ENCODE measurements around the gene CRTAP. TPM values are rescaled to one million over a fixed set of nuclear protein-coding genes. Genes with fewer than 3 reads are reported as not detected.

Gene CRTAP
- total and polyA plus RNA-seq, 3 experiments from 2014 or later = 49.5 to 84.0 (median 50.3) TPM

DNA sequence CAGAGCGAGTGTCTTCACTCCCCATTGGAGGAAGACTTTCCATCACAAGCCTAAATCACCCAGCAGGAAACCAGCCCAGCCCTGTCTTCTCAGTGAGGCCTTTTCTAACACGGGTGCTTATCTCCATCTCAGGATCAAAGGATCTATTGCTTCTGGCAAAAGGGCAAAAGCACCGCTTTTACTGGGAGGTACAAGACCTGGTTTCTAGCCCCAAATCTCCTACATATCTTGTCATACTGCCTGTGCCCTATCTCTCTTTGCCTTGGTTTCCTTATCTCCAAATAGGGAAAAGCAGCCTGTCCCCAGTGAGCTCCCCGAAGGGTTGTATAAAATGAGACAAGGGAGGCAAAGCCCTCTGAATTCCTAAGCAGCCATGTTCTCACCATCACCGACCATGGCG, 22.1 kb upstream of the CRTAP start:
- Mint-ChIP-seq H3K4me1 (peaks cover 73 to 89% (median 88%) of the 10 kb centered on the region in 3 donors), H3K36me3 (peaks cover 0 to 35% (median 14%) of the 10 kb centered on the region in 3 donors), H3K27me3 (no peaks in the 10 kb centered on the region), H3K9me3 (no peaks in the 10 kb centered on the region), H3K4me3 (peak overlapping the region in 2 of 7 donors; percentile 23 to 34), H3K27ac (peak overlapping the region; percentile 18 to 96 (median 48))
- Histone ChIP-seq H3K27ac (ENCODE audit: low read depth, low read length) (no peak overlapping the region), H3K9me3 (ENCODE audit: low read length) (no peaks in the 10 kb centered on the region), H3K4me3 (ENCODE audit: low read length) (no peak overlapping the region), H3K36me3 (ENCODE audit: insufficient read depth, low read length) (no peaks in the 10 kb centered on the region), H3K4me1 (ENCODE audit: insufficient read depth, low read length) (peaks cover 42% of the 10 kb centered on the region), H3K27me3 (ENCODE audit: insufficient read depth, low read length, poor library complexity, severe bottlenecking) (no peaks in the 10 kb centered on the region)
- DNase-seq = no peak
- CTCF ChIA-PET = no interaction called here
- POLR2A ChIA-PET = interaction anchor here (1.9 kb wide), 1 partner anchor 22 kb away, joined by 6 read pairs; the partner anchor contains the start of gene CRTAP

DNA sequence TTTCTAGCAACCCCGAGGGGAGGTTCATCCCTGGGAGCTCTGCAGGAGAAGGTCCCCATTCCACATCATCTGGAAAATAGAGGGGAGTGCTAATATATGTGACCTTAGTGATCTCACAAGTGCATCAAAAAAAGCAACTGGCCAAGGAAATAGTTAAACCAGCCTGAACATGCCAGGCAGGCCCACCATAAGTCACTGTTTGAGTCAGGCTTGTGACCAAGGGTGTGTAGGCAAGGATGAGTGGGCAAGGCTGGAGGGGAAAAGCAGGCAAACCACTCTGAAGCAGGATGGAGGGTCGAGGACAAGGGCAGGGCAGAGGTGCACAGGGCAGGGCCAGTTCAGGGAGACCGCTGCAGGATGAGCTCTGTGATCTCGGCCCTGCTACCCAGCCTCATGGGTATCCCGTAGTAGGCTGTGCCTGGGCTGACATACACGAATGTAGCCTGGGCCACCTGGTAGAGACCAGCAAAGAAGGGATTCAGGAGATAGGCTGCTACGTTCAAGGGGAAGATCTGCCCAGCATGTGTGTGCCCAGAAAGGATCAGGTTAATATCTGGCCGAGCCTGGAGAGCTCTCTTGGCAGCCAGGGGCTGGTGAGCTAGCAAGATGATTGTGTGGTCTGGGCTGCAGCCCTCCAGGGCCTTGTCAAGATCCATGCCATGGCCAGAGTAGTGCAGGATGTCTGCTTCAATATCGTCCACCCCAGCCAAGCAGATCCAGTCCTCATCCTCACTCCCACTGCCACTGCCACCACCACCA, 21.1 kb upstream of the CRTAP start:
- peak overlapping the region; percentile 18 to 96 (median 64) for H3K27ac Mint-ChIP-seq
- peak overlapping the region in 2 of 7 donors; percentile 18 to 48 for H3K4me3 Mint-ChIP-seq
- H3K36me3 ChIP-seq (ENCODE audit: insufficient read depth, low read length) = no peaks in the 10 kb centered on the region
- no peaks in the 10 kb centered on the region for H3K9me3 ChIP-seq (ENCODE audit: low read length)
- H3K4me3 ChIP-seq (ENCODE audit: low read length) = no peak overlapping the region
- peaks cover 0 to 37% (median 14%) of the 10 kb centered on the region in 3 donors for H3K36me3 Mint-ChIP-seq
- no peak for DNase-seq
- H3K27me3 Mint-ChIP-seq = no peaks in the 10 kb centered on the region
- no peaks in the 10 kb centered on the region for H3K9me3 Mint-ChIP-seq
- CTCF ChIA-PET = interaction anchor here (1.2 to 1.8 kb wide), 2 partner anchors 17 to 21 kb away, joined by 3 read pairs; no protein-coding TSS in a partner anchor
- no peaks in the 10 kb centered on the region for H3K27me3 ChIP-seq (ENCODE audit: insufficient read depth, low read length, poor library complexity, severe bottlenecking)
- peaks cover 71 to 84% (median 81%) of the 10 kb centered on the region in 3 donors for H3K4me1 Mint-ChIP-seq
- POLR2A ChIA-PET = no interaction called here
- peaks cover 45% of the 10 kb centered on the region for H3K4me1 ChIP-seq (ENCODE audit: insufficient read depth, low read length)
- no peak overlapping the region for H3K27ac ChIP-seq (ENCODE audit: low read depth, low read length)

DNA sequence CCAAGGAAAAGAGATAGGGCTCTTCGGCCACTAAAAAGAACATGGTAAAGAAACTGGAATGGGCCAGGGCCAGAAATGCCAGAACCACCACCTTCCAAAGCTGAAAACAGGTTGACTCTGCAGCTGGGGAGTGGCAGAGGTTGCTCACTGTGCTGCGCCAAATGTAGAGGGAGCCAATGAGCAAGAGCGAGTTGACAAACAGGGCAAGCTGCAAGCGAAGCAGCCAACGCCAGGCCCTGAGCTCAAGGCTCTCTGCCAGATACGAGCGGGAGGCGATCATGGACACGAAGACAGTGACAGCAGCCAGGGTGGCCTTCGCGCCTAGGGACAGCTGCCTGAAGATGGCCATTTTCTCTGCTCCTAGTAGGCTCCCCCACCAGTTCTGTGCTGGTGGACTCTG, 20.0 kb upstream of the CRTAP start:
- Mint-ChIP-seq H3K36me3 (peaks cover 0 to 37% (median 12%) of the 10 kb centered on the region in 3 donors), H3K27me3 (no peaks in the 10 kb centered on the region), H3K4me1 (peaks cover 60 to 72% (median 69%) of the 10 kb centered on the region in 3 donors), H3K4me3 (peak overlapping the region in 2 of 7 donors; percentile 33 to 60), H3K27ac (peak overlapping the region in 3 of 8 donors; percentile 1 to 71 (median 55)), H3K9me3 (no peaks in the 10 kb centered on the region)
- POLR2A ChIA-PET = no interaction called here
- H3K4me1 ChIP-seq (ENCODE audit: insufficient read depth, low read length) = peaks cover 34% of the 10 kb centered on the region
- H3K27ac ChIP-seq (ENCODE audit: low read depth, low read length) = no peak overlapping the region
- H3K27me3 ChIP-seq (ENCODE audit: insufficient read depth, low read length, poor library complexity, severe bottlenecking) = no peaks in the 10 kb centered on the region
- H3K9me3 ChIP-seq (ENCODE audit: low read length) = no peaks in the 10 kb centered on the region
- CTCF ChIA-PET = interaction anchor here (1.1 to 1.8 kb wide), 3 partner anchors 18 to 22 kb away, joined by 3 to 9 read pairs (median 3); no protein-coding TSS in a partner anchor
- no peak overlapping the region for H3K4me3 ChIP-seq (ENCODE audit: low read length)
- H3K36me3 ChIP-seq (ENCODE audit: insufficient read depth, low read length) = no peaks in the 10 kb centered on the region
- DNase-seq = no peak

DNA sequence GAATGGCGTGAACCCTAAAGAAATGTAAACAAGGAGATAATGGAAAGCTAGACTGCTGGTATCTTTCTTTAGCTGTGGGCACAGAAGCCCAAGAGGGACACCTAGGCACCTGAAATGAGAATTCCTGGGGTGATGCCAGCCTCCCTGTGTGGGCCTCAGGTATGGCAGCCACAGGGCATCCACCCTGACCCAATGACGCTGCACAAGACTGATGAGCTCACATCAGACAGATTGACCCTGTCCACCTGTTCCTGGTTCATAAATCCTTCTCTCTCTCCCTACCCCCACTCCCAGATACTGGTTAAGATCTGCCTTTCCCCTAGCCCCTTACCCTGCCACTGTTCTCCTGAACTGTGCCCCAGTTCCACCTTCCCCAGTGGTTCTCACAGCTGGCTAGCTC, 18.4 kb upstream of the CRTAP start:
- CTCF ChIA-PET = interaction anchor here (1.2 to 2.0 kb wide), 2 partner anchors 21 to 32 kb away, joined by 3 to 9 read pairs; no protein-coding TSS in a partner anchor

DNA sequence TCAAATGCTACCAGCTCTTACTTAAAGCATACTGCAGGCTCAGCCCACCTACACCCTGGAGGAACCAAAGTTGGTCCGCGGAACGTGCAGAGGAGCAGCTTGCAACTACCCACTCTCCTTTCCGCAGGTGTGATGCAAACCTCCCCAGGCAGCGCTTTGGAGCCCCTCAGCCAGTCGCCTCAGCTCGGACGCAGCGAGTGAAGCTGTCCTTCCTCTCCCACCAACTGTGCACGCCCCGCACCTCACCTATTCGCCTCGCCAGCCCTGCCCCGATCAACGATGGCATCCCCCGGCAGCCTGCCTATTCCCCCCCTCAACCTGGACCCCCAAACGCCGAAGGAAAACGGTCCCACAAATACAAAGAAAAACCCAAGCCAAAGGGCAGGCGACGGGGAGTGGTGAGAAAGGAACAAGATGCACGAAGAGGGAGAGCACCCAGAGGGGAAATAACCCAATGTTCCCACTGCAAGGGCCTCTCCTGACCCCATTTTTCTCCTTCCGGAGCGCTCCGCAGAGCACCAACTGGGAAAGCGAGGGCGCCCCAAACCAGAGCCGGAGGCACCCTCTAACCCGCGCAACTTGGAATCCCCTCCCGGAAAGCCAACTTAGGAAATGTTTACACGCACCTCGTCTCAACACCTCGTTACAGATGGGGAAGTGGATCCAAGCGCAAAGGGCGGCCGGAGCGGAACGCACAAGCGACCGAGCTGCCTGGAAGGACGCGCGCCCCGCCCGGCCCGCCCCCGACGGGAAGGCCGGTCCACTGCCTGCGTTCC, 17.5 kb upstream of the CRTAP start:
- ChIA-PET POLR2A (no interaction called here), CTCF (interaction anchor here (1.2 to 2.0 kb wide), 2 partner anchors 21 to 33 kb away, joined by 3 to 9 read pairs; no protein-coding TSS in a partner anchor)
- H3K27ac ChIP-seq (ENCODE audit: low read depth, low read length) = peak overlapping the region; percentile 92
- H3K9me3 Mint-ChIP-seq = no peaks in the 10 kb centered on the region
- H3K9me3 ChIP-seq (ENCODE audit: low read length) = no peaks in the 10 kb centered on the region
- H3K27ac Mint-ChIP-seq = peak overlapping the region; percentile 78 to 96 (median 90)
- peak; percentile 22 to 63 (median 46) for DNase-seq
- H3K4me1 Mint-ChIP-seq = peaks cover 37 to 48% (median 45%) of the 10 kb centered on the region in 3 donors
- H3K4me3 ChIP-seq (ENCODE audit: low read length) = peak overlapping the region; percentile 93
- peaks cover 24% of the 10 kb centered on the region for H3K4me1 ChIP-seq (ENCODE audit: insufficient read depth, low read length)
- H3K4me3 Mint-ChIP-seq = peak overlapping the region; percentile 94 to 100 (median 98)
- H3K27me3 ChIP-seq (ENCODE audit: insufficient read depth, low read length, poor library complexity, severe bottlenecking) = no peaks in the 10 kb centered on the region
- peaks cover 0 to 36% (median 6%) of the 10 kb centered on the region in 3 donors for H3K36me3 Mint-ChIP-seq
- no peaks in the 10 kb centered on the region for H3K36me3 ChIP-seq (ENCODE audit: insufficient read depth, low read length)
- H3K27me3 Mint-ChIP-seq = no peaks in the 10 kb centered on the region

More for the DNA sequence above, 18.4 kb upstream of the CRTAP start:
- no peak for DNase-seq
- peak overlapping the region; percentile 93 for H3K4me3 ChIP-seq (ENCODE audit: low read length)
- Mint-ChIP-seq H3K4me3 (peak overlapping the region; percentile 94 to 100 (median 98)), H3K9me3 (no peaks in the 10 kb centered on the region), H3K27ac (peak overlapping the region; percentile 78 to 96 (median 90)), H3K4me1 (peaks cover 44 to 57% (median 53%) of the 10 kb centered on the region in 3 donors), H3K36me3 (peaks cover 0 to 37% (median 12%) of the 10 kb centered on the region in 3 donors), H3K27me3 (no peaks in the 10 kb centered on the region)
- H3K9me3 ChIP-seq (ENCODE audit: low read length) = no peaks in the 10 kb centered on the region
- POLR2A ChIA-PET = interaction anchor here (0.5 to 0.6 kb wide), 2 partner anchors 12 to 346 kb away, joined by 4 read pairs; no protein-coding TSS in a partner anchor
- no peaks in the 10 kb centered on the region for H3K27me3 ChIP-seq (ENCODE audit: insufficient read depth, low read length, poor library complexity, severe bottlenecking)
- no peaks in the 10 kb centered on the region for H3K36me3 ChIP-seq (ENCODE audit: insufficient read depth, low read length)
- H3K27ac ChIP-seq (ENCODE audit: low read depth, low read length) = peak overlapping the region; percentile 92
- peaks cover 27% of the 10 kb centered on the region for H3K4me1 ChIP-seq (ENCODE audit: insufficient read depth, low read length)

DNA sequence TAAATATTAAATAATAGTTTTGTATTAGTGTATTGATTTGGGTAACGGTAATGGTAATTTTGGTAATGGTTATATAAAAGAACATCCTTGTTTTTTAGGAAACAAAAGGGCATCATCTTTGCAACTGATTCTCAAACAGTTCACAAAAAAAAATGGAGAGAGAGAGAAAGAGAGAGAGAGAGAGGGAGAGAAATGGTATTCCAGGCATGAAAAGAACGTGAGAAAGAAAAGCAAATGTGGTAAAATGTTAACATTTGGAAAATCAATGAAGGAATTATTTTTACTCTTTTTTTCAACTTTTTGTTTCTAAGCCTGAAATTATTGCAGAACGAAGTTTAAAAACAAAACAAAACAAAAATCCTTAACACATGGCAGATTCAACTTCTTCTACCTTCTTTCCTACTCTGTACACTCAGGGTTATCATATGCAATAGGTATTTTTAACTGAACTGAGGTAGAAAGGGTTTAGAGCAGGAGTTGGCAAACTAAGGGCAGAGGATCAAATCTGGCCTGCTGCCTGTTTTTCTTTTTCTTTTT, 14.6 kb upstream of the CRTAP start:
- no peaks in the 10 kb centered on the region for H3K9me3 Mint-ChIP-seq
- Histone ChIP-seq H3K4me1 (ENCODE audit: insufficient read depth, low read length) (peaks cover 12% of the 10 kb centered on the region), H3K36me3 (ENCODE audit: insufficient read depth, low read length) (no peaks in the 10 kb centered on the region), H3K4me3 (ENCODE audit: low read length) (no peak overlapping the region), H3K9me3 (ENCODE audit: low read length) (no peaks in the 10 kb centered on the region), H3K27me3 (ENCODE audit: insufficient read depth, low read length, poor library complexity, severe bottlenecking) (no peaks in the 10 kb centered on the region), H3K27ac (ENCODE audit: low read depth, low read length) (no peak overlapping the region)
- H3K4me1 Mint-ChIP-seq = peaks cover 15 to 20% (median 18%) of the 10 kb centered on the region in 3 donors
- no peak overlapping the region for H3K4me3 Mint-ChIP-seq
- peaks cover 6% of the 10 kb centered on the region in 2 donors for H3K27me3 Mint-ChIP-seq
- CTCF ChIA-PET = no interaction called here
- no peak overlapping the region for H3K27ac Mint-ChIP-seq
- POLR2A ChIA-PET = no interaction called here
- peaks cover 0 to 13% (median 0%) of the 10 kb centered on the region in 3 donors for H3K36me3 Mint-ChIP-seq
- no peak for DNase-seq

DNA sequence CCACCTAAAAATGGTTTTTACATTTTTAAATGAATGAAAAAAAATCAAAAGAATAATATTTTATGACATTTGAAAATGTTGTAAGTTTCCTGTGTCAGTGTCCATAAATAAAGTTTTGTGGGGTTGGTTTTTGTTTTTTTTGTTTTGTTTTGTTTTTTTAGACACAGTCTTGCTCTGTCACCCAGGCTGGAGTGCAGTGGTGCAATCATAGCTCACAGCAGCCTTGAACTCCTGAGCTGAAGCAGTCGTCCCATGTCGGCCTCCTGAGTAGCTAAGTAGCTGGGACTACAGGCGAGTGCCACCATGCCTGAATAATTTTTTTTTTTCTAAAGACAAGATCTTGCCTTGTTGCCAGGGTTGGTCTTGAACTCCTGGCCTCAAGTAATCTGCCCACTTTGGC, 14.1 kb upstream of the CRTAP start:
- H3K4me3 Mint-ChIP-seq = peak overlapping the region in 1 of 7 donors; percentile 63
- ChIA-PET POLR2A (no interaction called here), CTCF (no interaction called here)
- Histone ChIP-seq H3K27me3 (ENCODE audit: insufficient read depth, low read length, poor library complexity, severe bottlenecking) (no peaks in the 10 kb centered on the region), H3K4me1 (ENCODE audit: insufficient read depth, low read length) (peaks cover 12% of the 10 kb centered on the region), H3K4me3 (ENCODE audit: low read length) (no peak overlapping the region), H3K27ac (ENCODE audit: low read depth, low read length) (no peak overlapping the region), H3K36me3 (ENCODE audit: insufficient read depth, low read length) (no peaks in the 10 kb centered on the region), H3K9me3 (ENCODE audit: low read length) (no peaks in the 10 kb centered on the region)
- peaks cover 0 to 10% (median 0%) of the 10 kb centered on the region in 3 donors for H3K36me3 Mint-ChIP-seq
- H3K4me1 Mint-ChIP-seq = peaks cover 13 to 15% (median 14%) of the 10 kb centered on the region in 3 donors
- no peak for DNase-seq
- peak overlapping the region in 1 of 8 donors; percentile 29 for H3K27ac Mint-ChIP-seq
- peaks cover 8 to 10% of the 10 kb centered on the region in 2 donors for H3K27me3 Mint-ChIP-seq
- no peaks in the 10 kb centered on the region for H3K9me3 Mint-ChIP-seq

All from CD8-positive, alpha-beta memory T cell (primary cell).